GM19351 (cell line): ENCODE measurements around the gene ZNF764.
"Not testable (repeated sequence)": the region's sequence is repeated elsewhere in the genome, so short reads cannot be mapped to it uniquely, and the experiment has no call there.

Experiments used
- ATAC-seq: cut with Tn5 transposase; IDR thresholded peaks from one replicate; pipeline ENCODE4 v1.9.1; 2021; ENCODE audit warnings: mild to moderate bottlenecking, moderate library complexity; ENCODE audit not compliant: unreplicated experiment

The ZNF764 gene

DNA sequence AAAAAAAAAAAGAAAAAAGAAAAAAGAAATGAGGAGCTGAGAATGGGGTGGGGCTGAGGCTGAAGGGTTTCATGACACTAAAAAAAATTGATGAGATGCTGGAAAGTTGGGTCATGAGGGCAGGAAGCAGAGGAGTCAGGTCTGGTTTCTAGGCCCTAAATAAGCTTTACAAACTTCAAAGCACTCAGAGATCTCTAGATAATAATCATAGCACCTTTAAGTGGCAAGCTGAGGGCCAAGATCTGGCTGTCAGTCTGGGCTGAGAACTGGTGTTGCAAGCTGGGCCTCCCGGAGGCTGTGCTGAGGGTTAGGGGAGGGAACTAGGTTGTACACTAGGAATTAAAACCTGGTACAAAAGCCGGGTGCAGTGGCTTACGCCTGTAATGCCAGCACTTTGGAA, 6.4 kb downstream of the ZNF764 start:
- no peak for ATAC-seq

DNA sequence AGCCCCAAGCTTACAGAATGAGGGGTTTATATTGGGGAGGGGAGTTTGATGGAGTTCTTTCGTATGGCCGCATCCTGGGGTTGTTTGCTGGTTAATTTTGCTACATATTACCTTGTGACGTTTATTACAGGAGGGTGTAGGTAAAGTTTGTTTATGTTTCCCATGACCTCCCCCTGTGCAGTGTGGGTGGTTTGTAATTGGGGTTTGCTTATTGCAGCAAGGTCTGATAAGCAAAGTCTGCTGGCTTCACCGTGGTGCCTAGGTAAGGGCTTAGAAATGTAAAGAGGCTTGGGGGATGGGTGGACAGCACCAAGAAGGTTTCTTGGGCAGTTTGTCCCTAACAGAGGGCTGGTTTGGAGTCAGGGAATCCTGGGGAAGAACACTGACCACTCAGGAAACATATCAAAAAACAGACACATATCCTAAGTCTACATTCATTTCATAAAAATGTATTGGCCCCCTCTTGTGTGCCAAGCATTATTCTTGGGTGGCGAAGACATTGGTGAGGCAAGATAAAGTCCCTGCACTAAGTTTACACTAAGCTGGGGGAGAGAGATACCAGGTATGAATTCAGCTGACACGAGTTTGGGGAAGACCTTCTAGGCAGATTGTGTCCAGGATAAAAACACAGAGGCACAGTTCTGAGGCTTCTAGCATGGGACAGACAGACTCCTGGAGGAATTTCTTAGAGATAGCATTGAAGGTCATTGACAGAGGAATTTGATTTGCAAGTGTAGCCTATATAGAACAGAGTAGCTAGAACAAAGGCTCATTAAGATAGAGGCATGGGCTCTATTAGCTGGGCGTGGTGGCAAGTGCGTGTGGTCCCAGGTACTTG, 9.5 kb downstream of the ZNF764 start:
- ATAC-seq: no peak

DNA sequence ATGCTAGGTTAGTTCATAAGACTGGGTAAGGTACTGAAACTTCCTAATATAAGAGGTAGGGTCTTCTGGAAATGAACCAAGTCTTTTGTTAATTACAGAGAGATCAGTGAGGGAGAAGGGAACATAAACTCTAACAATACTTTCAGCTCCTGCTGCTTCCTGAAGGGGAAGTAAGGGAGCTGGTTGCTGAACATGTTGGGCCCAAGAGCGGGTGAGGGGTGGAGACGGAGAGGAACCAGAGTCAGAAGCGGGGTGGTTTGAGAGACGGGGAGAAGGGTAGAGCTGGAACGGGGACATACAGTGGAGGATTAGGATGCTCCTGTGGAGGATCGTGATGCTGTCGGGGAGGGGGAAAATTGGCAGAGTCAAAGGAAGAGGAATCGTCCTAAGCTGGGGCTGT, 12.1 kb downstream of the ZNF764 start:
- no peak for ATAC-seq

DNA sequence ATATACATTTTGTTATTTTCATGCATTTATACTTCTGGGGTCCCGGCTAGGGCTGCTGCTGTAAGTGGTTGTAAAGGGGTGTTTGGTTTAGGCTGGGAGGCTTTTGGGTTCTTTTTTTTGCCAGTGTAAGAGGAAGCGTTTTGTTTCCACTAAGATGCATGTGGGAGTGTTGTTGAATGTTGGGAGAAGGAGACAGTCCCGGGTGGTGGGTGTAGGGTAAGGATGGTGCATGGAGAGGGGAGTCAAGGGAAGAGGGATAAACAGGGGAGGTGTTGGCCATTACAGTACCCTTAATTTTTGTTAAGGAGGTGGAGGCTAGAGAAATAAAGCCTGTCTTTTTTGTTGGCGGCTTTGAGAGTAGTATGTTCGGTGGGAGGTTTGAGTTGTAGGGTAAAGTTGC, 15.1 kb downstream of the ZNF764 start:
- no peak for ATAC-seq

DNA sequence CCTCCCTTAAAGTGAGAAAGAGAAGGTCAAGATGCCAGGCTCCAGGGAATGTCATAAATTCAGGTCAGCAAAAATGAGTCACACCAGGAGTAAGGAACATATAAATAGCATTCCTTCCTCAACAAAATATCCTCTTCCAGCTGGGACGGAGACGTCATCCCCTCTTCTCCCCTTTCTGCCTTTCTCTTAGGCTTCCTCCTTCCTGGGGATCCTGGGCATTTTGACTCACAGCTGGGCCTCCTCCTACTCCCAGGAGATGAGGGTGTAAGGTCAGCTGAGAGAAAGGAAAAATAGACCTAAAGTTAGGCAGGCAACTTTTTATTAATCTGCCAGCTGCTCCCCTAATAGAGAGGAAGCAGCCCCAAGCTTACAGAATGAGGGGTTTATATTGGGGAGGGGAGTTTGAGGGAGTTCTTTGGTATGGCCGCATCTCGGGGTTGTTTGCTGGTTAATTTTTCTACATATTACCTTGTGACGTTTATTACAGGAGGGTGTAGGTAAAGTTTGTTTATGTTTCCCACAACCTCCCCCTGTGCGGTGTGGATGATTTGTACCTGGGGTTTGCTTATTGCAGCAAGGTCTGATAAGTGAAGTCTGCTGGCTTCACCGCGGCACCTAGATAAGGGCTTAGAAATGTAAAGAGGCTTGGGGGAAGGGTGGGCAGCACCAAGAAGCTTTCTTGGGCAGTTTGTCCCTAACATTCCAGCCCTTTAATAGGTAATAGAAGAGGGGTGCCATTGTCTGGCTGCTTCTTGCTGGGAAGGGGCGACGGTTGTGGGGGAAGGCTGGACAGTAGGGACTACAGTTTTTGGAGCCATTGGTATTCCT, 16.5 kb downstream of the ZNF764 start:
- no peak for ATAC-seq

DNA sequence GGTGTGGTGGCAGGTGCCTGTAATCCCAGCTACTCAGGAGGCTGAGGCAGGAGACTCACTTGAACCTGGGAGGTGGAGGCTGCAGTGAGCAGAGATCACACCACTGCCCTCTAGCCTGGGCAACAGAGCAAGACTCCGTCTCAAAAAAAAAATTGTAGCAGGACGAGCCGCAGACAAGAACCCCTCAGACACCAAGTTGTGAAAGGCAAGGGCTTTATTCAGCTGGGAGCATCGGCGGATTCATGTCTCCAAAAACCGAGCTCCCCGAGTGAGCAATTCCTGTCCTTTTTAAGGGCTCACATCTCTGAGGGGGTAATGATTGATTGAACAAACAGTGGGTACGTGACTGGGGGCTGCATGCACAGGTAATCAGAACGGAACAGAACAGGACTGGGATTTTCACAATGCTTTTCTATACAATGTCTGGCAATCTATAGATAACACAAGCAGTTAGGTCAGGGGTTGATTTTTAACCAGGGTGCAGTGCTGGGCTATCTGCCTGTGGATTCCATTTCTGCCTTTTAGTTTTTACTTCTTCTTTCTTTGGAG, 17.2 kb downstream of the ZNF764 start:
- not testable (repeated sequence) for ATAC-seq

DNA sequence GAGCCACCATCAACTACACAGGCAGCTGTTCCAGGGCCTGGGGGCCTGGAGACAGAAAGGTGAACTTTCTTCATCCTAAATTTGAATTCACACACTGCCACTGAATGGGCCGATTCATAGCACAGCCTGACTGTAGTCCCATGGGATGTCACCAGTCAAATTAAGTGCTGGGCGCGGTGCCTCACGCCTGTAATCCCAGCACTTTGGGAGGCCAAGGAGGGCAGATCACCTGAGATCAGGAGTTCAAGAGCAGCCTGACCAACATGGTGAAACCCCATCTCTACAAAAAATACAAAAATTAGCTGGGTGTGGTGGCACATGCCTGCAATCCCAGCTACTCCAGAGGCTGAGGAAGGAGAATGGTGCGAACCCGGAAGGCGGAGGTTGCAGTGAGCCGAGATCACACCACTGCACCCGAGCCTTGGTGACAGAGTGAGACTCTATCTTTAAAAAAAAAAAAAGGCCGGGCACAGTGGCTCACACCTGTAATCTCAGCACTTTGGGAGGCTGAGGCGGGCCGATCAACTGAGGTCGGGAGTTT, 18.1 kb downstream of the ZNF764 start:
- not testable (repeated sequence) for ATAC-seq

DNA sequence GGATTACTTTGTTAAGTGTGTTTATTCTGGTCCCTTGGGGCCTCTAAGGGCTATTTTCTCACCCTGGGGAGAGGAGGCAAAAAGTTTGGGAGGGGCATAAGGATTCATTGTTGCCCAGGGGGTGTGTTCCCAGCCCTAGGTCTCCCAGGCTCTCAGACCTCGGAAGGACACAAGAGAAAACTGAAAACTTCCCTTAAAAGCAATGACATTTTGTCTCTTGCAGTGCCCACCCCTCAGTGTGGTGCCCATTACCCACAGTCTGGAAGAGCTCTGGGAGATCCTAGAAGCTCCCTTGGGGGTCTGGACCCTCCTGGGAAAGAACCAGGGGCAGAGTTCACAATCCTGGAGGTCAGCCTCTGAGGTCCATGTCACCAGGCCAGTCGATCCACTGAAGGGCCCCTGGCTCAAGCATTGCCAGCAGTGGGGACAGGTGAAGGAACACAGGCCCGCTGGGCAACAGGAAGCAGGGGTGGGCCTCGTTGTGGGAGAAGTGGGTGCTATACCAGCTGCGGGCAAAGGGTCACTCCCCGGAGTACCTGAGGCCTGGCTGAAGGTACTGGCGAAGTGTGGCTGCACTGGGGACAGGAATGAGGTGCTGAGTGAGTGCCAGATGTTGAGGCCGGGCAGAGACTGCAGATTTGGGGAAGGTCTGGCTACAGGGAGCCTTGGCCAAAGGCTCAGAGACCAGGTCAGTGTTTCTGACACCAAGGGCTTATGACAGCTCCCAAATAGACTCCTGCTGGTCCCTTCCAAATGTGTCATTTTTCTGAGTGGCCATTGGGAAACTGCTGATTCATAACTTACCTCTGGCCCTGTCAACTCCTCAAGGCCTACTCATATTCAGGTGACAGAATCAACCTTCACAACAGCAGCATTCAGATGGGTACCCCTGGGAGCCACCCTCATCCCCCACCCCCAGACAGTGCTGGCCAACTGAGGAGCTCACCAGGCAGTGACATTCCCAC, 18.9 kb downstream of the ZNF764 start:
- ATAC-seq: no peak

DNA sequence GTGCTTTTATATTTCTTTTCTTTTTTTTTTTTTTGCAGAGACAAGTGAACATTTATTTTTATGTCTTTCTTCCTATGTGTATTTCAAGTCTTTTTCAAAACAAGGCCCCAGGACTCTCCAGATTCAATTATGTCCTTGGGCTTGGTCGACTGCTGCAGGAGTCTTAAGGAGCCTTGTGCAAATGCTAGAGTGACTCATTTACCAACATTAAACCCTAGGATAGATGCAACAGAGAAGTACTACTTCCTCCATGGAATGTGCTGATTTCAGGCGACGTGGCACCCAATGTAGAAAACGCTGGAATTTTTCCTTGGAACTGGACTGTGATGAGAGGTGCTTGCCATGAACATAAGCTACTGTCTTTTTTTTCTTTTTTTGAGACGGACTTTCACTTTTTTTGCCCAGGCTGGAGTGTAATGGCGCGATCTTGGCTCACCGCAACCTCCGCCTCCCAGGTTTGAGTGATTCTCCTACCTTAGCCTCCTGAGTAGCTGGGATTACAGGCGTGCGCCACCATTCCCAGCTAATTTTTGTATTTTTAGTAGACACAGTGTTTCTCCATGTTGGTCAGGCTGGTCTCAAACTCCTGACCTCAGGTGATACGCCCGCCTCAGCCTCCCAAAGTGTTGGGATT, 21.7 kb downstream of the ZNF764 start:
- not testable (repeated sequence) for ATAC-seq

DNA sequence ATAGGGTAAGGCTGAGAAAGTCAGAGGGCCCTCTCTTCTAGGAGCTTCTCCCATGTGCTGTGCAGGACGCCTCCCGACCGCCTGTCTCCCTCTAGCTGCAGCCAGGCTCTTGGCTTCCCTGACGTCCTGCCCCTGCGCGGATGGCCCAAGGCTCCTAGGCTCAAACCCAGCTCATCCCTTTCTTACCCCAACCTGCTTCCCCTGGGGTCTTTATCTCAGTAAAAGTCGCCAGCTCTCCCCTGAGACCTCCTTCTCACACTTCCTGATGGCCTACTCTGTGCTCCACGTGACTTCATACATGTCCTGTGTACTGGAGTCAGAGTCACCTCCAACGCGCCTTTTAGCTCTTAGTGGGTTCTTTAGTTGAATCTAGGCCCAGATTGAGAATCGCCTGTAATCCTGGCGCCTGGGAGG, 22.4 kb downstream of the ZNF764 start:
- ATAC-seq: peak; percentile 45

DNA sequence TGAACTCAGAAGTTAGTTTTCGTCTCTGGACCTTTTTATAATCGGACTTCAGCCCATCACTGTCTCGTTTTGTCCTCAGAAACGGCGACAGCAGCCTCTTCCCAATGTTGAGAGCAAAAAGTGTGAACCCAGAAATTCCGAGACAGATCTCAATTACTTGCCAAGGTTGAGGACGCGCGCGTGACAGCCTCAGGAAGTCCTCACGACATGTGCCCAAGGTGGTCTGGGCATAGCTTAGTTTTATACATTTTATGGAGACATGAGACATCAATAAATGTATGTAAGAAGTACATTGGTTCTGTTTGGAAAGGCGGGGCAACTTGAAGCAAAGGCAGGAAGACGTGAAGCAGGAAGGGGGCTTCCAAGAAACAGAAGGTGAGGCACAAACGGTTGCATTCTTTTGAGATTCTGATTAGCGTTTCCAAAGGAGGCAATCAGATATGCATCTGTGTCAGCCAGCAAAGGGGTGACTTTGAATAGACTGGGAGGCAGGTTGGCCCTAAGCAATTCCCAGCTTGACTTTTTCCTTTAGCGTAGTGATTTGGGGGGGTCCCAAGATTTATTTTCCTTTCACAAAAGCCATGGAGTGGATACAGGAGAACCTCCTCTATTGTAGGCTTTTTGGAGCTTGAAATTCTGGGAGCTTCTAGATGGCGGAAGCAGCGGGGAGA, 22.9 kb downstream of the ZNF764 start:
- ATAC-seq: peak; percentile 15

DNA sequence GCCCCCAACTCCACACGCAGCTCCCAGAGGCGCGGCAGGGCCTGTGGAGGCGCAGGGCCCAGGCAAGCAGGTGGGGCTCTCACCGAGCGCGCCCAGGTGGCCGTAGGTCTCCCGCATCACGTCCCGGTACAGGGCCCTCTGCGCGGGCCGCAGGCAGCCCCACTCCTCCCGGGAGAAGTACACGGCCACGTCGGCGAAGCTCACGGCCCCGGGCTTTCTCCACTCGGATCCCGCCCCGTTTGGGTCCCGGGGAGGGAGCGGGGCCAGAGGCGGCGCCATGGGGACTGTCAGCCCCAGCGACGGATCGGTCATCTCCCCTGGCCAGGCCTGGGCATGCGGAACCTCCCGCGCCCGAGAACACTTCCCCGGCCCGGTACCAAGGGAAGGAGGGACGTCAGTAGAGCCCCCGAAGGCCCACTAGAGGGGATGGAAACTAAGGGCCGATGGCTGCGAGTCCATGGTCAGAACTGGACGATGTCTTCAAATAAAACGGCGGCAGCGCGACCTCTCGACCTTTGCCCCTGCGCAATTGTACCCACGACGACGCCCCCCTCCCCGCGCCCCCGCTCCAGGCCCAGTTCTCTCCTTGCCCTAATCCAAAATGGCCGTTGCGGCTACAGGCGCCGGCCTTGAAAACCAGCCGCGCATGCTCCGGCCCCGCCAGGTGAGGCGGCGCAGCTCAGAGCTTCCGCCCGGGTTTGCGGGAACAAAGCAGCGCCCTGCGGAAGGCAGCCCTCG, 23.6 kb downstream of the ZNF764 start, which contains the start of gene ZNF747:
TSS of gene ZNF747 (minus strand) at position 491 of the 738 bp plus-strand sequence. CDS start at position 312, 179 bp downstream.
- peak; percentile 54 for ATAC-seq

DNA sequence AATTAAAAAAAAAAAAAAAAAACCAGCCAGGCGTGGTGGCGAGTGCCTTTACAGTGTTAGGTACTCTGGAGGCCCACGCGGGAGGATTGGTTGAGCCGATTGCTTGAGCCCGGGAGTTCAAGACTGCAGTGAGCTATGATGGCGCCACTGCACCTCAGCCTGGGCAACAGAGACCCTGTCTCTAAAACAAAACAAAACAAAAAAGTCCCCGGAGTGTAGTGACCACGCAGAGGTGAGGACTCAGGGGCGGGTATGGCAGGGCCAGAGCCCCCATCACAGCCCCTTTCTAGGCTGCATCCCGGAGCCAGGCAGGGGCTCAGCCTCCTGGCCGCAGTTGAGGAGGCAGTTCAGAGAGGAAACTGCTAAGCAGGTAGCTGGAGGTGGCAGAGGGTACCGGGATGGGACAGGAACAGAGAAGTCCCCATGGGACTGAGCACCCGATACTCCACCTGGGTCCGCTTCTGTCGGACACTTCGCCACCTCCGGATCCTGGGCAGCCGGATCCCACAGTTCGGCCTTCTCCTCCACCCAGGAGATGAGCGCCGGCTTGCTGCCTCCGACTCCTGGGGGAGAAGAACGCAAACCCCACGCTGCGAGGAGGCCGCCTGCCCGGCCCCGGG, 24.3 kb downstream of the ZNF764 start:
- ATAC-seq: peak; percentile 17

DNA sequence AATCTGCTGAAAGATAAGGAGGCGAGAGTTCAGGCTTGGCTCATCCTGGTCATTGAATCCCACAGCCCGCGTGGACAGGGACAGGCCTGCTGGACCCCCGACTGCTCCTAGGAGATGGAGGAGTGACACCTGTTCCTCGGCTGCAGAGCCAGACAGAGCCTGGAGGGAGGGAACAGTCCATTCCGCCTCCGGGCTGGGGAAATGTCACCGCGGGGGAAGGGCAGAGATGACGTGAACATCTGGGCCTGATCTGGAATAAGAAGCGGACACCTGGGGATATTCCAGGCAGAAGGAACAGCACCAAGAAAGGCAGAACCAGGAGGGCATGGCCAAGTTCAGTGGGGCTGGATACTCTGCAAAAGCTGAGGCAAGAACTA, 25.0 kb downstream of the ZNF764 start:
- no peak for ATAC-seq

DNA sequence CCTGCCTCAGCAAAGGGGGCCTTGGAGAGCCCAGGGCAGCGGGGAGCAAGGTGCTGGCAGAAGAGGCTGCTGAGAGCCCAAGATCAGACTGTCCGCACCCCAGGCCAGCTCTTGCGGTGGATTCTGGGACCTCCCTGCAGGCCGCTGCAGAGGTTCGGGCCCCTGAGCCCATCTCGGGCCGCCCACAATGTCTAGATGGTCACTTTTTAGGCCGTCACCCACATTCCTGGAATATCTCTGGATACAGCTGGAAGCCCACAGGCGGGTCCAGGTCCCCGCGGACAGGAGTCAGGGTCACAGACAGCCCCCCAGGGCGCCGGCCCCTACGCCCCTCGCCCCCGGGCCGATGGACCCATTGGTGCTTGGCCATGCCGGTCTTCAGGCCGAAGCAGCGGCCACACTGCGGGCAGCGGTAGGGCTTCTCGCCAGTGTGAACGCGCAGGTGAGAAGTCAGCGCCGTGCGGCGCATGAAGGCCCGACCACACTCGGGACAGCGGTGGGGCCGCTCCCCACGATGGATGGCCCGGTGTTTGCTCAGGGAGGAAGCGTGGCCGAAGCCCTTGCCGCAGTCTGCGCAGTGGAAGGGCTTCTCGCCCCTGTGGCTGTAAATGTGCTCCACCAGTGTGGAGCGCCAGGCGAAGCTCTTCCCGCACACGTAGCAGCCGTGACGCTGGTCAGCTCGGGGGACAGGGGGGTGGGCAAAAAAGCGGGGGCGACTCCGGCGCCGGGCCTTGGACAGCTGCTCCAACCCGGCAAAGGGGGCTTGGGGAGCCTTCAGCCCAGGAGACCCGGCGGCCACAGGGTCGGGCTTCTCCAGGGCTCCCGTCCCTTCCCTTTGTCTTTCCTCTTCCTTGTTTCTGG, 25.7 kb downstream of the ZNF764 start:
- no peak for ATAC-seq

DNA sequence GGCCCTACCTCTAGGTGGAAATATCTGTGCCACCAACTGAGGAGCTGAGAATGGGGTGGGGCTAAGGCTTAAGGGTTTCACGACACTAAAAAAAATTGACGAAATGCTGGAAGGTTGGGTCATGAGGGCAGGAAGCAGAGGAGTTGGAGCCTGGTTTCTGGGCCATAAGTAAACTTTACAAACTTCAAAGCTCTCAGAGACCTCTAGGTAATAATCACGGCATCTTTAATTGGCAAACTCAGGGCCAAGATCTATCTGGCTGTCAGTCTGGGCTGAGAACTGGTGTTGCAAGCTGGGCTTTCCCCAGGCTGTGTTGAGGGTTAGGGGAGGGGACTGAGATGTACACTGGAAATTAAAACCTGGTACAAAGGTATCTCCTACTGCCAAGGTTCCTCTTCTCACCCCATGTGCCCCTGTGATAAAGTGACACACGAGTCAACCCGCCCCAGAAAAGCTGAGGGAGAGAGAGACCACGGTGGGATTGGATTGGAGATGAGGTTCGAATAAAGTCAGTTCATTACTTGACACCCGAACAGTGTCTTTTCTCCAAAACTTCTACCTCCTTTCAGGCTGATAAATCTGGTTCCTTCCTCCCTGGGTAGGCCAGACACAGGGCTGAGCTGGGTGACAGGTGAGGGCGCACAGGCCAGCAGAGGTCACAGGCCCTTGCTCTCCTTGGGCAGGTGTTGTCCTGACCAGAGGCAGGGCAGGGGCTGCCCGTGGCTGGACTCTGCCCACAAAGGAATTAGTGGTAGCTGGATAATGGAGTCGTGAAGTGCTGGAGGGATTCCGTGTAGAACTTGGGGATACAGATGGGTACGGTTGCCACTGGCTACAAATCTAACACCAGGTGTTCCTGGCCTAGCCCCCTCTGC, 27.8 kb downstream of the ZNF764 start:
- ATAC-seq: no peak
